Stimulated activated CD8-positive, alpha-beta memory T cell treated with anti-CD3 and anti-CD28 coated beads, Interleukin-7, amount 100 ng/mL, for 4 hours (primary cell): ENCODE results near the gene PHKG1.
"Not testable (repeated sequence)": the region's sequence is repeated elsewhere in the genome, so short reads cannot be mapped to it uniquely, and the experiment has no call there.

Experiments
- DNase-seq, 2 donors: peaks; one replicate each; pipeline ENCODE4 v3.0.0-alpha.2; 2020; ENCODE audit warnings: low read depth in 2 of 2

The PHKG1 gene

DNA sequence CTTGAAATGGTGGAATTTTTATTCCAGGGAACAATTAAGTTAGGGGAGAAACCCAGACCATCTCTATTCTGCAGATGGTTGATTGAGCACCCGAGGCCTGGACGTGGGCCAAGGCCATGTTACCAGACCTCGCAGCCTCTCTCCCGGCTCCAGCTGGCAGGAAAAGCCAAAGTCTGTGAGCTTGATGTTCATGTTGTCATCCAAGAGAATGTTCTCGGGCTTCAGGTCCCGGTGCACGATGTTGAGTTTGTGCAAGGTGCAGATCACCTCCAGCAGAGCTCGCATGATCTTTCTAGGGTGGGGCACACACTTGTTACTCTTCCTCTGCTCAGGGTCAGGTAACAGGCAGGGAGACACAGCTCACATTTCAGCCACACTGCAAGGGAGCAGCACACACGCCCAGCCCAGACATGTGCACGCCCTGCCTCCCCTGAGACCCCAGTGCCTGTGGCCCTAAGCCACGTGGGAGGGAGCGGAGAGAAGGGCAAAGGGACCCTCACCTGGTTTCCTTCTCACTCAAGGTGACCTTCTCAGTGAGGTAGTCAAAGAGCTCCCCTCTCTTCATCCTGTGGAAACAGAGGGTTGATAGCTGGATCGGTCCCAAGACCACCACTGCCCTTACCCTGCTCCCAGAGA is 9.5 kb downstream of the PHKG1 start:
- no peak for DNase-seq

- no peak for DNase-seq
Measured at GRCh38 chr7:56081626-56082340, 11.0 kb downstream of the PHKG1 start.

DNA sequence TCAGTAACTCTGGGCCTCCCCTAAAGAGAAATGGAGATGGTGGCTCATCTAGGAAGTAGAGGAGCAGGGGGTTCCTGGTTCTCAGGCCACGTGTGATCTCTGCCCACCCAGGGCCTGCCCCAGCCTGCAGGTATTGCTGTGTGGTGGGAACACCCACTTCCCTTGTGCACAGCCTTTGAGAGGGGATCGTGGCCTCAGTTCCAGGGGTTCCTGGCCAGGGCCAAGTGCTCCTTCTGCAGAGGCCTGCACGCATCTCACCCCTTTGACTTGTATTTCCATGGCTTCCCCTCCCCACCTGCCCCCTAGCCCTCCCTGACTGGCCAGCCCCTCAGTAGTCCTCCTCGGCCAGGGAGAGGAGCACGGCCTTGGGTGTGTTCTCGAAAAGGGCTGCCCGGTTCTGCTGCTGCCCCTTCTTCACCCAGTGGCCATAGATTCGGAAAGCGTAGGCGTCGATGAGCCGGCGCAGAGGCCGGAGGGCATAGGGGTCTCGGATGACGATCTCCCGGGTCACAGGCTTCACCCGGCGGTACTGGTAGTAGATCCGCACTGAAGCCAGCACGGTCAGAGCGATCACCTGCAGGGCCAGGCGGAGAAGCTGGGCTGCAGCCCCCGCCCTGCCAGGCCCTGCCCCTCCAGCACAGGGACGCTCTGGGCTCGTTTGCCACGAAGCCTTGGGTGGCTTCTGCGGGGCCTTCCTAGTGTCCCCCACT is 11.9 kb downstream of the PHKG1 start:
- not testable (repeated sequence) for DNase-seq

- DNase-seq, result no peak
Measured at GRCh38 chr7:56079450-56080185, 13.1 kb downstream of the PHKG1 start.

DNA sequence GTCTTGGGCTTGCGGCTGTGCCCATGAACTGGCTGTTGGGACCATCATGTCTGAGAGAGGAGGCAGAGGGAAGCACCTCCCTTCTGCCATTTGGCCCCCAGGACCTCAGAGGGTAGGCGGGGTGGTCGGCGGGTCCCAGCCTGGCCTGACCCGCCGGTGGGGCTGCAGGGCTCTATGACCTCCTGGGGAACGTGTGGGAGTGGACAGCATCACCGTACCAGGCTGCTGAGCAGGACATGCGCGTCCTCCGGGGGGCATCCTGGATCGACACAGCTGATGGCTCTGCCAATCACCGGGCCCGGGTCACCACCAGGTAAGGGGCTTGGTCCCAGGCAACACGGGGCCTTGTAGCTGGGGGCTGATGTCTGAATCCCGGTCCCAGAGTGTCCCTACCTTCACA is 14.6 kb downstream of the PHKG1 start:
- DNase-seq, result no peak

DNA sequence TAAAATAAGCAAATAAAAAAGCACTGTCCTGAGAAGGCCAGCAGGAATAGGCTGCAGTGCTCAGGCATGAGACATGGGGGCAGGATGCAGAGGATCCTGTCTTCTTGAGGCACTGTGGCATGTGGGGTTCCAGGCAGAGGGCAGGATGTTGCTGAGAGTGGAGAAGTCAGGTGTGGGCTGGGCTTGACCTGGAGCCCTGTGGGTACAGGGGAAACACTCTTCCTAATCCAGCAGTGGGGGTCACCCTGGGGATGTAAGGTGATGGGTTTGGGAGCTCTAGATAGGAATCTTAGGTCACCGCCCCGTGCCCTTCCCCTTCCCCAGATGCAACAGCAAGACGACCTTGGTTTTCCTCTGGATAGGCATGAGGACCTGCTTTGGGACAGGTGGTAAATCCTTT is 15.1 kb downstream of the PHKG1 start:
- DNase-seq, result no peak

DNA sequence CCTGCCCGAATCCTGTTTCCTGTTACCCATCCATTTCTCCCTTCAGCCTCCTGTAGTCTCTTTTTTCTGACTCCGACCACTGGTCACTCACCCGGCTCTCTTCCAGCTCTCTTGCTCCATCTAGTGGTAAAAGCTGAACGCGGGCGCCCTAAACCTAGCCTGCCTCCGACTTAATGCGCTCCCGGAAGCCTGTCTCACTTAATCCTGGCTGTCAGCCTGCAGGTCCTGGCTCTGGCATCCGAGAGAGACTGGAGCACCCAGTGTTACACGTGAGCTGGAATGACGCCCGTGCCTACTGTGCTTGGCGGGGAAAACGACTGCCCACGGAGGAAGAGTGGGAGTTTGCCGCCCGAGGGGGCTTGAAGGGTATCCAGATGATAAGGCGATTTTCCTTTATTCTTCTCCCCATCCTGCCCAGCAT is 18.4 kb downstream of the PHKG1 start:
- DNase-seq, result peak; percentile 30 to 41

GRCh38 chr7:56066376-56066775 is 26.4 kb downstream of the PHKG1 start:
- DNase-seq, result not testable (repeated sequence)

GRCh38 chr7:56063882-56064625 is 28.7 kb downstream of the PHKG1 start, which contains the start of gene SUMF2:
SUMF2 (plus strand) TSS chr7:56064286; CDS start chr7:56064312, 26 bp downstream.
- peak; percentile 73 to 85 for DNase-seq

- DNase-seq, result no peak
Measured at GRCh38 chr7:56063500-56063881, 29.3 kb downstream of the PHKG1 start.

DNA sequence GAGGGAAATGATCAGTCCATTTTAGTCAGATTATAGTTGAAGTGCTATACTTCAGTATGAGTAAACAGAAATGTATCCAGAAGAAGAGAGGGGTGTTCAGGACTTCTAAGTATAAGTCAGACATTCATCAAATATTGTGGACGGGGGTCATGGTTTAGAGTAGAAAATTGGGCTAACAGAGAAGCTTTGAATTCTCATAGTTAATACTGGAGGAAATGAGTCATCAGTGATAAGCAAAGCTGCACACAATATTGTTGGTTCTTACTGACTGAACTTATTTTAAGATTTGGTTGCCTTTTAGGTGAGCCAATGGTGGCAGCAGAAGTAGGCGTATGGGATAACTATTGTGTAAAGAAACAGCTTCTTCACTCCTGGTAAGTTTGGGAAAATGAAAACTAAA is 30.4 kb downstream of the PHKG1 start:
- DNase-seq, result no peak

GRCh38 chr7:56053993-56054392 is 38.8 kb downstream of the PHKG1 start:
- no peak for DNase-seq

DNA sequence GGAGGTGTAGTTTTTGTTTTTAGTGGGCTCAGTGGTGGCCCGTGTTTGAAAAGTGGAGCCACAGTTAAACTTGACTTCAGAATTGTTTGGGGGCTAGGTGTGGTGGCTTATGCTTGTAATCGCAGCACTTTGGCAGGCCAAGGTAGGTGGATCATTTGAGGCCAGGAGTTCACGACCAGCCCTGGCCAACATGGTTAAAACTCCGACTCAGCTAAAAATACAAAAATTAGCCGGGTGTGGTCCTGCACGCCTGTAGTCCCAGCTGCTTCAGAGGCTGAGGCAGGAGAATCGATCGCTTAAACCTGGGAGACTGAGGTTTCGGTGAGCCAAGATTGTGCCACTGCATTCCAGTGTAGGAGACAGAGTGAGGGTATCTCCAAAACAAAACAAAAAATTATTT is 39.4 kb downstream of the PHKG1 start:
- no peak for DNase-seq

DNA sequence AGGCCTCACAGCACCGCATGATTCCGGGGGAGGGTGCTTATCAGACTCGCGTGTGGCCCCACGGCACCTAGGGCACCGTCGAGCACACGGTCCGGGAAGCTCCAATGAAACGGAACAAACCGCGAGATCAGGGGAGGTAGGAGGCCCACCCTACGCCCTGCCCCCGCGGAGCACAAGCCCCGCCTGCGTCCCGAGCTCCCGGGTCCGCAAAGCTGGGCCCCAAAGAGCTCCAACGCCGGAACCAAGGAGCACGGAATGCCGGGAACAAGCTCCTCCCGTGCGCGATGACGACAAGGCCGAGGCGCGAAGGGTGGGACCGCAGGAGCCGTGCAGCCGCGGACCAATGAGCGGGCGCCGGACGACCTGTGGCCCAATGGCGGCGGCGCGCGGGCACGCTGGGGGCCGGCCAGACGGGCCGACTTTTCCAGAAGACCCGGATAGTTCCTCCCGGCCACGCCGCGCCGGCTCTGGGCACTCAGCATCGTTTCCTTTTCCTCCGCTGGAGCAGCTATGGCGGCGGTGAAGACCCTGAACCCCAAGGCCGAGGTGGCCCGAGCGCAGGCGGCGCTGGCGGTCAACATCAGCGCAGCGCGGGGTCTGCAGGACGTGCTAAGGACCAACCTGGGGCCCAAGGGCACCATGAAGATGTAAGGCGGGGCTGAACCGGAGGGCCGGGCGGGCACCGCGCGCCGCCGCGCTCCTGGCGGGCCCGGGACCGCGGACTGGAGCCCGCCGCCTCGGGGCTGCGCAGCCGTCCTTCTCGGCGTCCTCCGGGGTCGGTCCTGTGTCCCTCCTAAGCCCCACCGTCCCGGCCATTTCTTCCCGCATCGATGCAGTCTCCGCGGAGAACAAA is 41.2 kb downstream of the PHKG1 start, which contains the start of the genes CCT6A and PSPH:
CCT6A (plus strand) TSS at position 427 of the 853 bp plus-strand sequence; CDS start at position 511, 84 bp downstream.
PSPH (minus strand) TSS at position 106 of the 853 bp plus-strand sequence. CDS start 30,232 bp downstream, outside the sequence.
- peak; percentile 83 to 93 for DNase-seq

- DNase-seq, result no peak
Measured at GRCh38 chr7:56051053-56051338, 41.8 kb downstream of the PHKG1 start.

- not testable (repeated sequence) for DNase-seq
Measured at GRCh38 chr7:56048763-56049162, 44.0 kb downstream of the PHKG1 start.

- no peak for DNase-seq
Measured at GRCh38 chr7:56048245-56048644, 44.5 kb downstream of the PHKG1 start.

DNA sequence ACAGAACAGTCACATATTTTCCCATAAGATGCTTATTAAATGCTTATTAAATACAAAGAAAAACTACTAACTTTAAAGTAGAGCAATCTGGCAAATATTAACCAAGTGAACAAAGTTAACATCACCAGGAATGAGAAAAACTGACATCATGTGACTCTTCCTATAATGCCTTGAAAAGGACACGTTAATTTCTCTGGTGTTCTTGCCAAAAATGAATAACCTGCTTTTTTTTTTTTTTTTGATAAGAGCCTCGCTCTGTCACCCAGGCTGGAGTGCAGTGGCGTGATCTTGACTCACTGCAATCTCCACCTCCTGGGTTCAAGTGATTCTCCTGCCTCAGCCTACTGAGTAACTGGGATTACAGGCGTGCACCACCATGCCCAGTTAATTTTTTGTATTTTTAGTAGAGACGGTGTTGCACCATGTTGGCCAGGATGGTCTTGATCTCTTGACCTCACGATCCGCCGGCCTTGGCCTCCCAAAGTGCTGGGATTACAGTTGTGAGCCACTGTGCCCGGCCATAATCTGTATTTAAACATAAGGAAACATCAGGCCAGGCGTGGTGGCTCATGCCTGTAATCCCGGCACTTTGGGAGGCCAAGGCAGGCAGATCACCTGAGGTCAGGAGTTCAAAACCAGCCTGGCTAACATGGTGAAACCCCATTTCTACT is 45.2 kb downstream of the PHKG1 start:
- not testable (repeated sequence) for DNase-seq

- no peak for DNase-seq
Measured at GRCh38 chr7:56046721-56047445, 45.9 kb downstream of the PHKG1 start.
